ENCODE results near the gene ANKRD27. TPM values are rescaled to one million over a fixed set of nuclear protein-coding genes. Genes with fewer than 3 reads are reported as not detected.
"Not testable (repeated sequence)": the region's sequence is repeated elsewhere in the genome, so short reads cannot be mapped to it uniquely, and the experiment has no call there.

The ANKRD27 gene
- total RNA-seq, result 22.6 TPM
- long read RNA-seq, full-length matches to known transcripts, result 30 of 54 reads
- long read RNA-seq, partial matches to known transcripts, result 10 of 54 reads
- long read RNA-seq, other reads (novel, unspliced or antisense), result 14 of 54 reads

DNA sequence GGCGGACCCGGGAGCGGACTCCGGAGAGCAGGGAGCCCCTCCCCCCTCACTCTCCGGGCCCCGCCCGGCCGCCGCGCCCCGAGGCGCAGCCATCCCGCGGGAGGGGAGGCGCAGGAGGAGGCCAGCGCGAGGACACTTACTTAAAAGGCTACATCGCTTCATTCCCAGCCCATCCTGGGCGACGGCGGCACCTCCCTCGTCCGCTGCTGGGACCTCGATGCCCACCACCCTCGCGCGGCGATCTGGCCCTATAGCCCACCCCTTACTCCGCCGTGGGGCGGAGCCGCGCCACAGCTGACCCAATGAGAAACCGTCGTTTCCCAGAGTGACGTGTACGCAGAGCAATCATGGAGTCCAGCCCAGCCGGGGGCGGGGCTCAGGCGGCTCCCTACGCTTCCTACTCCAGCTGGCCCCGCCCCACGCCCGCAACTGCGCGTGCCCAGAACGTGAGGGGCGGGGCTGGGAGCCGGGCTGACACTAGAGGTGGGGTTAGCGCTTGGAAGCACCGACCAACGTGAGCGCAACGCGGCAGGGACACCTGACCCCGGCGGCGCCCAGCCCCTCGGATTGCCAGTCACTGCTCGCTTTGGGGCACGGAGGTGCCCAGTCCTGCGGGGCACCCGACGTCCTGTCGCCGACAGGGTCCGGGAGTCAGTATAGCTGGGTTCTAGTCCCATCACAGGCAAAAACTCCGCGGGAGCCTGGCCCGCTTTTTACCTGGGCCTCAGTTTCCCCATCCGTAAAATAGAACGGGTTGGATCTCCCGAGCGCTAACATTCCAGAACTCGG lies at the start of gene ANKRD27:
ANKRD27 (minus strand) TSS at position 250 of the 789 bp plus-strand sequence. CDS start 16,165 bp downstream, outside the sequence.
- DNase-seq (peak; percentile 99), ATAC-seq (ENCODE audit: poor library complexity) (peak; percentile 94)
- intact Hi-C loops (cut with DNase I), result loop anchor here (10.0 kb wide), 1 partner anchor 90 kb away; the partner anchor contains the start of gene PDCD5

DNA sequence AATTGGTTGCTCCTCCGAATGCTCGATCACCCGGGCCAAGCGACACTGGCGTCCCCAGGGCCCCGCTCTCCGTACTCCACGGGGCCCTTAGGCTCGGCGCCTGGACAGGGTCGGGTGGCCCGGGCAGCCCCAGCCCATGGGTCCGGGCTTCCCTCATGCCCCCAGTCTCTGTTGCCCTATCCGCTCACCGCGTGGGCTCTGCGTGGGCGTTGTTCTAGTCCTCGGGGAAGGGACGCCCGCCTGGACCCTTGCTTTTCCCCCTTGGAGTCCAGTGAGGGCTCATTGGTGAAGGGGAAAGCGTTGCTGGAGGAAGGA lies 45.9 kb upstream of the ANKRD27 start:
- ATAC-seq (ENCODE audit: poor library complexity), result no peak
- intact Hi-C loops (cut with DNase I), result no loop called here
- DNase-seq, result no peak

DNA sequence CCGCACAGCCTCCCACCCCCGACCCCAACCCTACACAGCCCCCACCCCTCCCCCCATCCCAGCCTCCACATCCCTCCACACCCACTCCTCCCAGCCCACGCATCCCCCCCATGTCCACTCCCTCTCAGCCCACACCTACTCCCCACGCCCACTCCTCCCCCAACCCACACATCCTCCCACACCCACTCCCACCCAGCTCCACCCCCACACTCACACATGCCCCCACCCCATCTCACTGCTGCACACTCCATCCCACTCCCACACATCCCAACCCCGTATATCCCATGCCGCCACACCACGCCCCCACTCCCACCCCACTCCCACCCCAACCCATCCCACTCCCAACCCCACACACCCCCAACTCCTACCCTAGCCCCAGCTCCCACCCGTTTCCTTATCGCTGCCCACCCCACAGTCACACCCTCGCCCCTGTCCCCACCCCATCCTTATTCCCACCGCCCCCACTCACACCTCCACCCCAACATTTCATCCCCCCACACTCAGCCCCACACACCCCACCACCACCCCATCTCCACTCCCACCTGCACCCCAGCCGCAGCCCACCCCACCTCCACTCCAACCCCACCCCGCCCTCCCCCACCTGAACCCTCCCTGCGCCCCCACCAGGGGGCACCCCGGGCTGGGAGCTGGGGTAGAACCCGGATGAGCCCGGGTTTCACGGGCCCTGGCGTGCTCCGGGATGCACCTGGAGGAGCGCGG lies 45.4 kb upstream of the ANKRD27 start:
- no peak for DNase-seq
- ATAC-seq (ENCODE audit: poor library complexity), result no peak
- intact Hi-C loops (cut with DNase I), result no loop called here

DNA sequence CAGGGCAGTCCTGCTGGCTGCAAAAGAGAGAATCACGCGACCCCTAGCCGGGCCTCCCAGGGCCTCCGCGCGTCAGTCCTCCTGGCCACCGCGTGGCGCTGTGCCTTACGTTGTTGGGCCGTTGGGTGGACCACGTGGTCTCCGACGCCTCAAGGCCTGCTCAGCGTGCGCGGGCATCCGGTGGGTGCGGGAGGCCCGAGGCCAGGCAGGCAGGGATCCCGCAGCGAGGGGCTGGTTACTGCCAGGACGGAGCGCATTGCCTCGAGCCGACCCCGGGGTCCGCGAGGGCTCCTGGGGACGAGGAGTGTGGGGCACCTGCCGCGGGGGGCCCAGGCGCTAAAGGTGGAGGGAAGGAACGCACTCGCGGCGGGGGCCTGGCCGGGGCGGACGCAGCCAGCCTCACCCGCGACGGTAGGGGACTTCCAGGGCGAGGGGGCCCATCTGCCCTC lies 44.7 kb upstream of the ANKRD27 start, which contains the start of gene TDRD12:
TDRD12 (plus strand) TSS at position 157 of the 449 bp plus-strand sequence. CDS start 306 bp downstream, outside the sequence.
- intact Hi-C loops (cut with DNase I), result no loop called here
- no peak for ATAC-seq (ENCODE audit: poor library complexity)
- DNase-seq, result no peak

DNA sequence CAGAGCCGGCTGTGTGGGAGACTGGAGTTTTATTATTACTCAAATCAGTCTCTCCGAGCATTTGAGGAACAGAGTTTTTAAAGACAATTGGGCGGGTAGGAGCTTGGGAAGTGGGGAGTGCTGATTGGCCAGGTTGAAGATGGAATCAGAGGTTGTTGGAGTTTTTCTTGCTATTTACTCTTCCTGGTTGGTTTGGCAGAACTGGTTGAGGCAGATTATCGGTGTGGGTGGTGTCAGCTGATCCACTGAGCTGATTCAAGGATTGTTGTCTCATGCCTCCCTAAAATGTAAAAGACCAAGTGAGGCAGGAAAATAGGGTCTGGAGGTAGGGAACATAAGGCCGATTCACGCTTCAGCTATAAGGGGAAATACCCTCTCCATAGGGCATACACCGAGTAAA lies 43.3 kb upstream of the ANKRD27 start:
- DNase-seq (no peak), ATAC-seq (ENCODE audit: poor library complexity) (no peak)
- intact Hi-C loops (cut with DNase I), result no loop called here

DNA sequence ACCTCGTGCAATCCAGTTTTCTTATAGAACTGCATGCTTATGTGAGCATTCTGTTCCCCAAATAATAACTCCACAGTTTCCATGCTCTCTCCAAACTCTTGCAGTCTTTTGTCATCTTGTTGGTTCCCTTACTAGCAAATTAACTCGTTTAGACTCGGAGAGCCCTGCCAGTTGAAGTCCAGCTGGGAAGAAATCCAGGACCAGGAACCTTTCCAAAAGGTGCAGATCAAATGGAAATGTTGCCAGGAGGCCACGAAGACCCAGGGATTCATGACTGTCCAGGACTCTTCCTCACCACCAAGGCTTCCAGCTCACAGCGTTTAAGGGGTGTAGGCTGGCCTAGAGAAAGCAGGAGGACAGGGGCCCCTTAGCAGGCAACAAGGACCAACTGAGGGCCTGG lies 42.5 kb upstream of the ANKRD27 start:
- intact Hi-C loops (cut with DNase I), result no loop called here

DNA sequence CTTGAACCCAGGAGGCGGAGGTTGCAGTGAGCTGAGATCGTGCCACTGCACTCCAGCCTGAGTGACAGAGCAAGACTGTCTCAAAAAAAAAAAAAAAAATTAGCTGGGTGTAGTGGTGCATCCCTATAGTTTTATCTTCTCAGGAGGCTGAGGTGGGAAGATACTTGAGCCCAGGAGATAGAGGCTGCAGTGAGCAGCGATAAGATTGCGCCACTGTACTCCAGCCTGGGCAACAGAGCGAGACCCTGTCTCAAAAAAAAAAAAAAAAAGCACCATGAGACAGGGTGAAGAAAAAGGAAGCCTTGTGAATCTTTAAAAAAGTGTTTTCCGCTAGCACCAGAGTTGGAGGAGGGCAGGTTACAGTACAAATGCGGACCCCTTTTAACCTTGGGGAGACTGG lies 41.2 kb upstream of the ANKRD27 start:
- intact Hi-C loops (cut with DNase I); DNase-seq; ATAC-seq (ENCODE audit: poor library complexity): not testable (repeated sequence)

More for the DNA sequence above, 42.5 kb upstream of the ANKRD27 start:
- DNase-seq (no peak), ATAC-seq (ENCODE audit: poor library complexity) (no peak)

DNA sequence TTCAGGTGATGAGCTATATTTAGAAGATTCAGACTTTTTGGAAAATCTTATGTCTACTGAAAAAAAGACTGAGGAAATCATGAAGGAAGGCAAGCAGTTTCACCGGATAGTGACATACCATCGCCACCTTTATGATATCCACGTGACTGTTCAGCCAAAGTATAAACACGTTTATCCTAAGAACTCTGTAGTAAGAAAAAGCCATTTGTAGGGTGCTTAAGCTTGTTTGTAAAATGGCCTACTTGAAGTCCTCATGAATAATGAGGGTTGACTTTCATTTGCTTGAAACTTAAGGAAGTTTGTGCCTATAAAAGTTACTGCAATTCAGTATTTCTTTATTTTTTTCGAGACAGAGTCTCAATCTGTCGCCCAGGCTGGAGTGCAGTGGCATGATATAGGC lies 36.8 kb upstream of the ANKRD27 start:
- ATAC-seq (ENCODE audit: poor library complexity), result no peak
- no peak for DNase-seq
- intact Hi-C loops (cut with DNase I), result no loop called here

DNA sequence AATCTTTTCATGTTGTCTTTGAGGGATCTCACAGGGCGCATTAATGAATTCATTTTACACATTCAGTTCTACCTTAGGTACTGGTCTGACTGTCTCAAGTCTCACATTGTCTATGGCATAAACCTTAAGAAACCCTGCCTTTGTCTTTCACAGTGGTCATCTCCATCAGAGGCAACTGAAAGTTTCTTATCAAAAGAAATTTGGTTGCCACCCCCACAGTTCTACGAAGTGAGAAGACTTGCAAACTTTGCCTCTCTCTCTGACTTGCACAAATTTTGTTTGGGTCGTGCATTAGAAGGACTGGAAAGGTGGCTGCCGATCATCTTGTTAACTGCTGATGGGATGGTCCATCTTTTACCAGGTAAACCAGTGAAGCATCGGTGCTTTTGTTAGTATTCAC lies 34.1 kb upstream of the ANKRD27 start:
- DNase-seq, result no peak
- intact Hi-C loops (cut with DNase I), result no loop called here
- ATAC-seq (ENCODE audit: poor library complexity), result no peak

DNA sequence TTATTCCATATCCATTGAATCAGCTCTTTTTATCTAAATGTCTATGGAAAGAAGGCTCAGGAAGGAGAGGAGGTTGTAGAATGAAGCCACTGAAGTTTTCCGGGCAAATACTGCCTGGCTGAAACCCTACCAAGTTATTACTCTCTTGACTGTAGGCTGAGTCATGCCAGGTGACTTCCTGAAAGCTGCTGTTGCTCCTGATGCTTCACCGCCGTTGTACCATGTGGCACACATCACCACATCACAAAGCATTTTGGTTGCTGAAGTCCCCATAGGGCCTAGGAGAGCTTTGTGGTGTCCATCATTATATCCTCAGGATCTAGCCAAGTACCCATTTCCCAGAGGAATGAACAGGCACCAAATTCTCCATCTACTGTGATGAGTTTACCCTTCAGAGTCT lies 33.5 kb upstream of the ANKRD27 start:
- DNase-seq (no peak), ATAC-seq (ENCODE audit: poor library complexity) (no peak)
- intact Hi-C loops (cut with DNase I), result no loop called here

DNA sequence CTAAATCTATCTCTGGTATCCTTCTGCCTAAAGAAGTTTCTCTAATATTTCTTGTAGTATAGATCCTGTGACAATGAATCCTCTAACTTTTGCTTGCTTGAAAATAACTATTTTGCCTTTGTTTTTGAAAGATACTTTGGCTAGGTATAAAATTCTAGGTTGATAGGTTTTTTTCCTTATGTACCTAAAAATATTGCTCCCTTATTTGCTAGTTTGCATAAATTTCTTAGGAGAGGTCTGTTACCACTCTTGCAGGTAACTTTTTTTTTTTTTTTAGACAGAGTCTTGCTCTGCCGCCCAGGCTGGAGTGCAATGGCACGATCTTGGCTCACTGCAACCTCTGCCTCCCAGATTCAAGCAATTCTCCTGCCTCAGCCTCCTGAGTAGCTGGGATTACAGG lies 29.0 kb upstream of the ANKRD27 start:
- intact Hi-C loops (cut with DNase I); DNase-seq; ATAC-seq (ENCODE audit: poor library complexity): not testable (repeated sequence)

DNA sequence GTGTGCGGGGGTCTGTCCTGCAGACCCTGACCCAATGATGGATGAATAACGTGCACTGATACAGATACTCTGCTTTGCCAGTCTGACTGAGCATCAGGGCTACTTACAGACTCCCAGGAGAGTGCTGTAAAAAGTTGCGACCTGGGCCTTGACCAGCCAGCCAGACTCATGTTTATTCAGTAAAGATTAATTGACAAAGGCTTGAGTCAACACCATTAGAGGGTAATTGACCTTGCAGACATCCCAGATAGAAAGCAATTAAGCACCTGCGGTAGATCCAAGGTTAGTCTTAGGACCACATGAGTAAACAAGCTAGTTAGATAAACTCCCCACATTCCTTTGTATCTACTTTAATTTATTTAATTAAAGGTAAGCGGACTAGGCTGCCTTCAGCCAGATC lies 27.0 kb upstream of the ANKRD27 start:
- intact Hi-C loops (cut with DNase I), result no loop called here
- ATAC-seq (ENCODE audit: poor library complexity) (no peak), DNase-seq (no peak)

DNA sequence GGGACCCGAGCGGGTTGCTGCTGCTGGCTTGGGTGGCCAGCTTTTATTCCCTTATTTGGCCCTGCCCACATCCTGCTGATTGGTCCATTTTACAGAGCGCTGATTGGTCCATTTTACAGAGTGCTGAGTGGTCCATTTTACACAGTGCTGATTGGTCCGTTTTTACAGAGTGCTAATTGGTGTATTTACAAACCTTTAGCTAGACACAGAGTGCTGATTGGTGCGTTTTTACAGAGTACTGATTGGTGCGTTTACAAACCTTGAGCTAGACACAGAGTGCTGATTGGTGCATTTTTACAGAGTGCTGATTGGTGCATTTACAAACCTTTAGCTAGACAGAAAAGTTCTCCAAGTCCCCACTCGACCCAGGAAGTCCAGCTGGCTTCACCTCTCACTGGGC lies 25.1 kb upstream of the ANKRD27 start:
- DNase-seq; intact Hi-C loops (cut with DNase I); ATAC-seq (ENCODE audit: poor library complexity): not testable (repeated sequence)

DNA sequence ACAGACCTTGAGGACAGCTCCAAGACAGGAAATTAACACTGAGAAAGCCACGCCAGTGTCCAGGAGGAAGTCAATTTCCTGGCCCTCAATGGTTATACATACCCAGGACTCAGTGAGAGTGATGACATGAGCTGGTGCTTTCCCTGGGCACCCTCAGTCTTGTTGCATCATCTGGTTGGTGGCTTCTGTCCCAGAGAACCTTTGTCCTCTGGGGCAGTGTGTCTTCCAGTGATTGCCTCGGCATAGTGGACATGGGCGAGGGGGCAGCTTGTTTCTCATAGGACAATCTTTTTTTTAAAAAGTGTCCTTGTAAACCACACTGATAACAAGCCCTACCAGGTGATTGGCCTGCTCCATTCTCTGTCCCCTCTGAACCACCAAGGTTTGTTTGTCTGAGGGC lies 21.8 kb upstream of the ANKRD27 start:
- ATAC-seq (ENCODE audit: poor library complexity); intact Hi-C loops (cut with DNase I); DNase-seq: not testable (repeated sequence)

DNA sequence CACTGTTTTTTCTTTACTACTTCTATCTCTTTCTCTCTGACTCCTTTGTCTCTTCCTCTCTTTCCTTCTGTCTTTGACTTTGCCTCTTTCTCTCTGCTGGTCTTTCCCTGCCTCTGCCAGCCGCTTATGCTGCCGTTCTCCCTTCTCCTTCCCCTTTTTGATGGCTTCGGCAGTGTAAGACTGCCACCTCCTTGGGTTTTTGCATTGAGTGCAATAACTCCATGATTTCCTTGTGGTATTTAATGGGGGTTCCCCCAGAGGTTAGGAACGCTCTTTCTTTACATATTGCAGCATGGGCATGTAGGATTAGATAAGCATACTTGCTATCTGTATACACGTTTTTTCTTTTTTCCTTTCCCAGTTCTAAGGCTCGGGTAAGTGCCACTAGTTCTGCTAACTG lies 20.5 kb upstream of the ANKRD27 start:
- intact Hi-C loops (cut with DNase I); DNase-seq; ATAC-seq (ENCODE audit: poor library complexity): not testable (repeated sequence)

DNA sequence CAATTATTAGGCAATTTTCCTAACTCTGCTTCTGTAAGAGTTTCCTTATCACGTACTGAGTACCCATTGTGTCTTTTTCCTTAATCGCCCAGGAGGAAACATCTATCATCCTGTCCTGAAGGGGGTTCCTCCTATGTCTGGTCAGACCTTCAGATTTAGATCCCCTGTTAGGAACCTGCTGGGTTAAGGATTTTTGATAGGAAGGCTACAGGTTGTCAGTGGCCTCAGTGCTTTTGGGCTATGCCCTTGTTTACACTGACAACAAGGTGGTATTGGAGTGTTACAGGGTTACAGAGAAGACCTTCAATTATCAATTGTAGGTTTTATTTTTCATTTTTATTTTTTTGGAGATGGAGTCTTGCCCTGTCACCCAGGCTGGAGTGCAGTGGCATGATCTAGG lies 19.9 kb upstream of the ANKRD27 start:
- DNase-seq; intact Hi-C loops (cut with DNase I); ATAC-seq (ENCODE audit: poor library complexity): not testable (repeated sequence)

DNA sequence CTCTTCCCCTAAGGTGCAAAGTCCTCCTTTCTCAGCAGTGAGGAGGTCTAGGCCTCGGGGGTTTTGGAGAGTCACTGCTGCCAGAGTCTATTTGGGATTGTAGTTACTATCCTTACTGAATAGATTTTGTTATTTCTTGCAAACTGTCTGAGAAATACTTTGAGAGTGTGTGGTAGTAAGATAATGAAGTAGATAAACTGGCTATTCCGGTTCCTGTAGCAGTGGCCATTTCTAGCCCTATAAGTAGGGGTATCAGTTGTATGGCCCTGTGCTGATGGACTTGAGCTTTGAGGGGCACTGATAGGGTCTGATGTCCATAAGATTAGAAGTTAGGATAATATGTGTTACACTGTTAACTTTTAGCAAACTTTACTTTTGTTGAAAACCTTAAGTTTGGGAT lies 19.3 kb upstream of the ANKRD27 start:
- intact Hi-C loops (cut with DNase I), result not testable (repeated sequence)

DNA sequence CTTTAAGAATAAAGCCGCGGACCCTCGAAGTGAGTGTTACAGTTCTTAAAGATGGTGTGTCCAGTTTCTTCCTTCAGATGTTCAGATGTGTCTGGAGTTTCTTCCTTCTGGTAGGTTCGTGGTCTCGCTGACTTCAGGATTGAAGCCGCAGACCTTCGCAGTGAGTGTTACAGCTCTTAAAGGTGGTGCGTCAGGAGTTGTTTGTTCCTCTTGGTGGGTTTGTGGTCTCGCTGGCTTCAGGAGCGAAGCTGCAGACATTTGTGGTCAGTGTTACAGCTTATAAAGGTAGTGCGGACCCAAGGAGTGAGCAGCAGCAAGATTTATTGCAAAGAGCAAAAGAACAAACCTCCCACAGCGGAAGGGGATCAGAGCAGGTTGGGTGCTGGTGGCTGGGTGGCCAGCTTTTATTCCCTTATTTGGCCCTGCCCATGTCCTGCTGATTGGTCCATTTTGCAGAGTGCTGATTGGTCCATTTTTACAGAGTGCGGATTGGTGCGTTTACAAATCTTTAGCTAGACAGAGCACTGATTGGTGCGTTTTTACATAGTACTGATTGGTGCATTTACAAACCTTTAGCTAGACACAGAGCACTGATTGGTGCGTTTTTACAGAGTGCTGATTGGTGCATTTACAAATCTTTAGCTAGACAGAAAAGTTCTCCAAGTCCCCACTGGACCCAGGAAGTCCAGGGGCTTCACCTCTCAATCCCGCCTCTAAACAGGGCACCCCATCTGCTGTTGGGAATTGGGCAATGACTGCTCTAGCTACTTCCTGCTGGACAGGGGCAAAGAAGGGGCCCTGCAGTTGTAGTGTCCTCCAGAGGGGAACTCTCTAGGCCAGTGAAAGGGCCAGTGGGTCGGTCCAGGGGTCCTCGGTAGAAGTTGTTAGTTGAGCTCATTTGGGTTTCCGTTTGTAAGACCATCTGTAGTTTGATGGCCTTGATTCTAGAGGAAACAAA lies 18.4 kb upstream of the ANKRD27 start:
- DNase-seq; intact Hi-C loops (cut with DNase I); ATAC-seq (ENCODE audit: poor library complexity): not testable (repeated sequence)

More for the DNA sequence above, 19.3 kb upstream of the ANKRD27 start:
- not testable (repeated sequence) for DNase-seq; ATAC-seq (ENCODE audit: poor library complexity)

DNA sequence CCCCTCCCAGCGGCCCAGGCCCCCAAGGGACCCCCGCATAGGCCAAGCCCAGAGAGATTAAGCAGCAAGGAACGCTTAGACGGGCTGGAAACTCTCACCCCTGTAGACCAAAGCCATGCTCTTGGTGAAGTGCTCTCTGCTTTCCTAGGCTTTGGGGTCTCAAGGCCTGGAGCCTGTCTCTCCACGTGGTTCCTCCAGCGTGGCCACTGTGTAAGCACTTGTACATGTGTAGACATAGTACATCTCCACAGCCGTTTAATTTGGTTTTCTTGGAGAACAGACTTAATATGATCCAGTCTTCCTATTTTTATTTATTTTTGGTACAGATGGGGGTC lies 17.7 kb upstream of the ANKRD27 start:
- ATAC-seq (ENCODE audit: poor library complexity) (no peak), DNase-seq (no peak)
- intact Hi-C loops (cut with DNase I), result no loop called here
